Measurements from ENCODE around the gene CDHR3.

Gene CDHR3

DNA sequence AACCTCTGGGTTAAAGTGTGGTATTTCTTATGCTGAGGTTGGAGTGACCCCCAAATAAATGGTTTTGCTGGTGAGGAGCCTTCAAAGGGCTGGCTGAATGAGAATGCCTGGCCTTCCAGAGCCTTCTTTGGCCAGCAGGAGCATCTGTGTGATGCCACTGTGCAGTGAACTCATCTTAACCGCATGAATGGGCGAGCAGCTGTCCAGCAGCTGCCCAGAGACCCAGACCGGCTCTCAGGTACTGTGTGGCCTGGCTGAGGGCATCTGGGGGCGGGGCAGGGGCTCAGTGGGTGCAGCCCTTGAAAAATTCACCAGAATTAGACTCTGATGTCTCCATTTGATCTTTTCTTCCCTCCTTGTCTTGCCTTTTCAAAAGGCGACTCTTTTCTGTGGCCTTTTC is 90.0 kb downstream of the CDHR3 start:
- in situ Hi-C loops (cut with HindIII; ENCODE audit: low sequenced_read_pairs): loop anchor here (25.0 kb wide), 1 partner anchor 109 kb away; no protein-coding TSS in a partner anchor
- TF ChIP-seq, protein P1, sequence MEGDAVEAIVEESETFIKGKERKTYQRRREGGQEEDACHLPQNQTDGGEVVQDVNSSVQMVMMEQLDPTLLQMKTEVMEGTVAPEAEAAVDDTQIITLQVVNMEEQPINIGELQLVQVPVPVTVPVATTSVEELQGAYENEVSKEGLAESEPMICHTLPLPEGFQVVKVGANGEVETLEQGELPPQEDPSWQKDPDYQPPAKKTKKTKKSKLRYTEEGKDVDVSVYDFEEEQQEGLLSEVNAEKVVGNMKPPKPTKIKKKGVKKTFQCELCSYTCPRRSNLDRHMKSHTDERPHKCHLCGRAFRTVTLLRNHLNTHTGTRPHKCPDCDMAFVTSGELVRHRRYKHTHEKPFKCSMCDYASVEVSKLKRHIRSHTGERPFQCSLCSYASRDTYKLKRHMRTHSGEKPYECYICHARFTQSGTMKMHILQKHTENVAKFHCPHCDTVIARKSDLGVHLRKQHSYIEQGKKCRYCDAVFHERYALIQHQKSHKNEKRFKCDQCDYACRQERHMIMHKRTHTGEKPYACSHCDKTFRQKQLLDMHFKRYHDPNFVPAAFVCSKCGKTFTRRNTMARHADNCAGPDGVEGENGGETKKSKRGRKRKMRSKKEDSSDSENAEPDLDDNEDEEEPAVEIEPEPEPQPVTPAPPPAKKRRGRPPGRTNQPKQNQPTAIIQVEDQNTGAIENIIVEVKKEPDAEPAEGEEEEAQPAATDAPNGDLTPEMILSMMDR (IDR thresholded peaks at IDR 0.05; ENCODE audit: low read depth, low read length): no peak
- no peak overlapping the region for H3K4me3 ChIP-seq (ENCODE audit: low read depth, low read length)
- DNase-seq (ENCODE audit: low read depth, low spot score): no peak

DNA sequence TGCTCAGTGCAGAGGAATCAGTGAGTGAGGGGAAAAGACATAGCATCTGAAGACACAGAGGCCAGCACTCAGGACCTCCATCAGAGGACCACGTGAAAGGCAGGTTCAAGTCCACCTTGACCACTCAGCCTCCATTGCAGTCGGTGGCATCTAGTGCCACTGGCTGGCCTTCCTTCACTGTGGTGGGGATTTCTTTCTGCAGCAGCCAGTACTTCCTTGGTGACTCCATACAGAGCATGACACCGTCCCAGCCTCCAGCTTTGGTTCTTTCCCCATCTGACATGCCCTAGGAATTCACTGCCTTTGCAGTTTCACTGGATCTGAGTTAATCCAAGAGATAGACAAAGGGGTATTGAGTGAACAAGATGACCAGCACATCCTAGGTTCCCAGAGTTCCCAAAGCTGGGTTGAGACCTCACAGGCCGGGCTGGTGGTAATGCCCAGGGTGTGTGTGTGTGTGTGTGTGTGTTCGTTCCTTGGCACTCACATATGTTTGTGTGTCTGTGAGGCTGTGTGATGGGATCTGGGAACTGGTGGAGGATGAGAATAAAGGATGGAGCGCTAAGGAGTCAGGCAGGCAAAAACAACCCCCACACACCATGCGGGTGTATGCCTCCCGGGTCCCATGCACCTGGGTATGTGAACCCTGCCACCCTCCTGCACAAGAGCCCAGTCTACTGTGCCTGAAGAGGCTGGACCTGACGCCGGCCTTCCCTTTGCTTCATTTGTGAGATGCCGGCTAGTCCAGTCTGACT is 91.3 kb downstream of the CDHR3 start:
- DNase-seq (ENCODE audit: low read depth, low spot score): no peak
- TF ChIP-seq, protein P1 (IDR thresholded peaks at IDR 0.05; ENCODE audit: low read depth, low read length): no peak
- in situ Hi-C loops (cut with HindIII; ENCODE audit: low sequenced_read_pairs): loop anchor here (25.0 kb wide), 1 partner anchor 108 kb away; no protein-coding TSS in a partner anchor

DNA sequence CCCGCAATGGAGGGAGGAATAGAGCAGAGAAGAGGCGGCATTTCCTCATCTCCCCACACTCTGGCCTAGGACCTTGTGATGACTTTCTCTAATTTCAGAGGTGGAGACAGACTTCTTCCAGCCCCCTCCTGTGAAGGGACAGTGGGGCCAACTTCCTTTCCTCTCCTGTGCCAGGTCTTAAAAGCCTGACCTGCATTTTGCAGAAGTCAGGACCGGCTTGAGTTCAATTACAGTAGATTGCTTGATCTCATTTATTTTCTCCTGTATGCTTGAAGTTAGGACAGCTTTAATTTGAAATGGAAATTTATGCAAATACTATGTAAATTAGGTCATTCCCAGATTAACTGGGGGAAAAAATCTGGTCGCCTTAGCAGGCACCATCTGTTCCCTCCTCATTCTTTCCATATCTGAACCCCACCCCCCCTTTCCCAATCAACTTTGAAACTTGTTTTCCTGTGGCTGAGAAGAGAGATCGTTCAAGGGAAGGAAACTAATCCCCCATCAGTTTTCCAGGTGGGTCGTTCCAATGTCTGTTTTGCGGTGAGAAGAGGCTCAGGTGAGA is 92.0 kb downstream of the CDHR3 start:
- H3K4me3 ChIP-seq (ENCODE audit: low read depth, low read length): no peak overlapping the region
- in situ Hi-C loops (cut with HindIII; ENCODE audit: low sequenced_read_pairs): loop anchor here (25.0 kb wide), 1 partner anchor 107 kb away; no protein-coding TSS in a partner anchor
- TF ChIP-seq, protein P1 (IDR thresholded peaks at IDR 0.05; ENCODE audit: low read depth, low read length): no peak
- no peak for DNase-seq (ENCODE audit: low read depth, low spot score)

More for the DNA sequence above, 91.3 kb downstream of the CDHR3 start:
- no peak overlapping the region for H3K4me3 ChIP-seq (ENCODE audit: low read depth, low read length)

DNA sequence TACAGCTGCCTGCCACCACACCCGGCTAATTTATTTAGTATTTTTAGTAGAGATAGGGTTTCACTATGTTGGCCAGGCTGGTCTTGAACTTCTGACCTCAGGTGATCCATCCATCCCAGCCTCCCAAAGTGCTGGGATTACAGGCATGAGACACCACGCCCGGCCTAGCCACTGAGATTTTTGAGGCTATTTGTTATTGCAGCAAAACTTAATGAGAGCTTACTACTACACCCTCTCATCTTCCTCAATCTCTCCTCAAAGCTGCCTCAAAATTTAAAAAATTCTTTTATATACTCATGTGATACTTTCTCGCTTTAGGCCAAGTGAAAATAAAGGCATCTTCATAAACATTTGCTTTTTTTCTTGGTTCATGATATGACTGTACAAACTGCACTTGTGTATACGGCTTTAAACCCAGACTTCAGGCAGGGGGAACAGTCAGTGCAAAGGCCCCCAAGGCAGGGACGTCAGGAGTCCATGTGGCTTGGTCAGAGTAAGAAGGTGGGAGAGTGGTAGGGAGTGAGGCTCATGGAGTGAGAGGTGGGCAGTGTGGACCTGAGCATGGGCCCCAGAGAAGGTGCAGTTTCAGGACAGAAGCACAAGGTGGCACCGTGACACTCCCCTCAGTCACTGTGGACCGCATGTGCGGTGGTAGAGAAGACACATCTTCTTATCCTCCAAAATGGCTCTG is 93.6 kb downstream of the CDHR3 start:
- in situ Hi-C loops (cut with HindIII; ENCODE audit: low sequenced_read_pairs): loop anchor here (25.0 kb wide), 1 partner anchor 106 kb away; no protein-coding TSS in a partner anchor
- no peak overlapping the region for H3K4me3 ChIP-seq (ENCODE audit: low read depth, low read length)
- TF ChIP-seq, protein P1 (IDR thresholded peaks at IDR 0.05; ENCODE audit: low read depth, low read length): peak; percentile 89
- DNase-seq (ENCODE audit: low read depth, low spot score): peak; percentile 69

DNA sequence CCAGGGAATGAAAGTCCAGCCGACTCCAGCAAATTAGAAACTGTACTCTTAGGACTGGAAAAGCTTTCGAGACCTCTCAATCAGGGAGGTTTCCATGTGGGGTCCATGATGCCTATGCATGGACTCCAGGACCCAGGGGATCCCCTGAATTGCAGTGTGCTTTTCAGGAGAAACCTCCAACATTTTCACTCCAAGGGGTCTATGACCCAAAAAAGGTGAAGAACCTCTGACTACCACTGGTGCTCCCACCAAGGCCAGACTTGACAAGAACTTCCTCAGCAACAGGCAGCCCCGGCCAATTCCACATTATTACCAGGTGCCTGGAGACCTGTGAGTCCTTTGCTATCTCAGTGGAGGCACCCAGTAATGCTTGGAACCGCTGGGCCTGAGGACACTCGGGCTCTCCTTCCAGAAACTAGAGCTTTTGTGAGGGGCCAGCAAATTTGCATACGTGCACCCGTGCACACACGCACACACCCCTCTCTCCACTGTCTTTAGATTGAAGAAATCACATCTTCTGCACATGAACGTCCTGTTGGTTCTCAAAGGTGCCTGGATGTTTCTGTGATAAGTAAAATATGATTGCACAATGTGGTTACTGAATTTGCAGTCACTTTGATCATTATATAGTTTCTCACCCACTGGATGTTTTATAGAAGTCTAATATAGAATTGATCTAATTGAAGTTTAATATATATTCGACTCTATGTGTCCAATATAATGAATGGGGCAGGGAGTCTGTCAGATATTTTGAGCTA is 94.3 kb downstream of the CDHR3 start:
- no peak overlapping the region for H3K4me3 ChIP-seq (ENCODE audit: low read depth, low read length)
- TF ChIP-seq, protein P1 (IDR thresholded peaks at IDR 0.05; ENCODE audit: low read depth, low read length): no peak
- in situ Hi-C loops (cut with HindIII; ENCODE audit: low sequenced_read_pairs): loop anchor here (25.0 kb wide), 1 partner anchor 105 kb away; no protein-coding TSS in a partner anchor
- no peak for DNase-seq (ENCODE audit: low read depth, low spot score)
